HFFc6 (cell line): ENCODE data around the gene AIF1L. TPM values are rescaled to one million over a fixed set of nuclear protein-coding genes. Genes with fewer than 3 reads are reported as not detected.

Source experiments
- DNase-seq: peaks from one replicate; pipeline ENCODE4 v3.0.0-alpha.2; 2018
- H3K27ac Mint-ChIP-seq: 2 replicates; pipeline ENCODE4 v1.8.0; 2020; ENCODE audit warnings: mild to moderate bottlenecking, mixed read lengths
- H3K27me3 Mint-ChIP-seq: 2 replicates; pipeline ENCODE4 v1.8.0; 2021; ENCODE audit warnings: mild to moderate bottlenecking, moderate library complexity, mixed read lengths; ENCODE audit not compliant: insufficient read depth
- H3K36me3 Mint-ChIP-seq: 2 replicates; pipeline ENCODE4 v1.8.0; 2021; ENCODE audit warnings: low read depth, mixed read lengths
- H3K4me1 Mint-ChIP-seq: 2 replicates; pipeline ENCODE4 v1.8.0; 2020; ENCODE audit warnings: low read depth, mixed read lengths
- H3K4me3 Mint-ChIP-seq: 2 replicates; pipeline ENCODE4 v1.8.0; 2020; ENCODE audit warnings: mild to moderate bottlenecking, moderate library complexity, mixed read lengths
- H3K9me3 Mint-ChIP-seq: 2 replicates; pipeline ENCODE4 v1.8.0; 2020; ENCODE audit warnings: mild to moderate bottlenecking, mixed read lengths
- total RNA-seq, 6 experiments: library from RNA; stranded (reverse); fragmentation: NEBNext Ultra II Directional; extraction: Animal tissue kit (Norgen Biotek cat#: 25700); gene quantifications; 2 replicates in 1 of 6; 3 replicates in 5 of 6; pipeline ENCODE4 v1.2.3, GENCODE V29; 2021
- TF ChIP-seq, protein P1 (sequence below): fragments of 200-600 bp; sonication (generic); IDR thresholded peaks from 2 replicates; pipeline ENCODE4 v1.5.0; 2021; ENCODE audit warnings: antibody characterized with exemption, mild to moderate bottlenecking

The AIF1L gene
- total RNA-seq, 6 experiments from 2014 or later, result 0.05 to 0.37 (median 0.21) TPM

- no peak overlapping the region for H3K4me3 Mint-ChIP-seq
- TF ChIP-seq, protein P1, sequence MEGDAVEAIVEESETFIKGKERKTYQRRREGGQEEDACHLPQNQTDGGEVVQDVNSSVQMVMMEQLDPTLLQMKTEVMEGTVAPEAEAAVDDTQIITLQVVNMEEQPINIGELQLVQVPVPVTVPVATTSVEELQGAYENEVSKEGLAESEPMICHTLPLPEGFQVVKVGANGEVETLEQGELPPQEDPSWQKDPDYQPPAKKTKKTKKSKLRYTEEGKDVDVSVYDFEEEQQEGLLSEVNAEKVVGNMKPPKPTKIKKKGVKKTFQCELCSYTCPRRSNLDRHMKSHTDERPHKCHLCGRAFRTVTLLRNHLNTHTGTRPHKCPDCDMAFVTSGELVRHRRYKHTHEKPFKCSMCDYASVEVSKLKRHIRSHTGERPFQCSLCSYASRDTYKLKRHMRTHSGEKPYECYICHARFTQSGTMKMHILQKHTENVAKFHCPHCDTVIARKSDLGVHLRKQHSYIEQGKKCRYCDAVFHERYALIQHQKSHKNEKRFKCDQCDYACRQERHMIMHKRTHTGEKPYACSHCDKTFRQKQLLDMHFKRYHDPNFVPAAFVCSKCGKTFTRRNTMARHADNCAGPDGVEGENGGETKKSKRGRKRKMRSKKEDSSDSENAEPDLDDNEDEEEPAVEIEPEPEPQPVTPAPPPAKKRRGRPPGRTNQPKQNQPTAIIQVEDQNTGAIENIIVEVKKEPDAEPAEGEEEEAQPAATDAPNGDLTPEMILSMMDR, result no peak
- DNase-seq, result no peak
- H3K4me1 Mint-ChIP-seq, result no peaks in the 10 kb centered on the region
- no peaks in the 10 kb centered on the region for H3K27me3 Mint-ChIP-seq
- H3K27ac Mint-ChIP-seq, result no peak overlapping the region
- H3K9me3 Mint-ChIP-seq, result no peaks in the 10 kb centered on the region
- H3K36me3 Mint-ChIP-seq, result peaks cover 33% of the 10 kb centered on the region
These were observed 42.3 kb downstream of the AIF1L start for GRCh38 chr9:131138676-131139075.

DNA sequence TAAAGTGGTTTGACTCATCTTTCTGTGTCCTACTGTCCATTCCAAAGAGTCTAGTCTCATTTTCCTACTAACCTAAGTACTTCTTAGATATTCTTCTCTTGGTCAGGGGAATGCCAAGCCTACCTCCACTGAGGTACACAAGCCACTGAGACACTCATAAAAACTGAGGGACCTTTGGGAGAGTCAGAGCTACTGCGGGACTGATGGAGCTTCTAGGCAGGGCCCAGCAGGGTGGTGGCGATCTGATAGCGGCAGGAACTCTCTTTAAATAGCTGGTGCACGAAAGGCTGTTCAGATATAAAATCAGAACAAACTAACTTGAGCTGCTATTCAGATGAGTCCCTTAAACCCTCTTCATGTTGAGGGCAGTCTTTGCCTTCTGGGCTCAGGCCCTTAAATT lies 43.8 kb downstream of the AIF1L start:
- no peak overlapping the region for H3K4me3 Mint-ChIP-seq
- H3K27me3 Mint-ChIP-seq, result no peaks in the 10 kb centered on the region
- no peak overlapping the region for H3K27ac Mint-ChIP-seq
- H3K9me3 Mint-ChIP-seq, result no peaks in the 10 kb centered on the region
- no peak for DNase-seq
- H3K36me3 Mint-ChIP-seq, result peaks cover 24% of the 10 kb centered on the region
- no peaks in the 10 kb centered on the region for H3K4me1 Mint-ChIP-seq
- TF ChIP-seq, protein P1, result no peak

- Mint-ChIP-seq H3K27ac (no peak overlapping the region), H3K4me3 (no peak overlapping the region), H3K9me3 (no peaks in the 10 kb centered on the region), H3K36me3 (peaks cover 28% of the 10 kb centered on the region), H3K27me3 (no peaks in the 10 kb centered on the region), H3K4me1 (no peaks in the 10 kb centered on the region)
- no peak for DNase-seq
- TF ChIP-seq, protein P1, result no peak
These were observed 44.2 kb downstream of the AIF1L start for GRCh38 chr9:131140550-131140949.

- peaks cover 30% of the 10 kb centered on the region for H3K36me3 Mint-ChIP-seq
These were observed 45.8 kb downstream of the AIF1L start for GRCh38 chr9:131142160-131142559.

DNA sequence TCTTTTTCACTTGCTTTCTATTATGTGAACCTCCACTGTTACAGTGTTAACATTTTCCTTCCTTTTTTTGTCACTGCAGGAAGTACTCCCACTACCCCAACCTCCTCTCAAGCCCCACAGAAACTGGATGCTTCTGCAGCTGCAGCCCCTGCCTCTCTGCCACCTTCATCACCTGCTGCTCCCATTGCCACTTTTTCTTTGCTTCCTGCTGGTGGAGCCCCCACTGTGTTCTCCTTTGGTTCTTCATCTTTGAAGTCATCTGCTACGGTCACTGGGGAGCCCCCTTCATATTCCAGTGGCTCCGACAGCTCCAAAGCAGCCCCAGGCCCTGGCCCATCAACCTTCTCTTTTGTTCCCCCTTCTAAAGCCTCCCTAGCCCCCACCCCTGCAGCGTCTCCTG lies 47.9 kb downstream of the AIF1L start:
- H3K27ac Mint-ChIP-seq, result no peak overlapping the region
- no peaks in the 10 kb centered on the region for H3K4me1 Mint-ChIP-seq
- DNase-seq, result no peak
- TF ChIP-seq, protein P1, result no peak
- H3K27me3 Mint-ChIP-seq, result no peaks in the 10 kb centered on the region; the same call in 1 of the 2 replicates
- no peaks in the 10 kb centered on the region for H3K9me3 Mint-ChIP-seq
- H3K4me3 Mint-ChIP-seq, result no peak overlapping the region
- H3K36me3 Mint-ChIP-seq, result peaks cover 30% of the 10 kb centered on the region

More at GRCh38 chr9:131142160-131142559, 45.8 kb downstream of the AIF1L start:
- Mint-ChIP-seq H3K27me3 (no peaks in the 10 kb centered on the region), H3K9me3 (no peaks in the 10 kb centered on the region), H3K27ac (no peak overlapping the region), H3K4me3 (no peak overlapping the region), H3K4me1 (no peaks in the 10 kb centered on the region)
- TF ChIP-seq, protein P1, result no peak
- no peak for DNase-seq

GRCh38 chr9:131145245-131145644 lies 48.9 kb downstream of the AIF1L start:
- no peak overlapping the region for H3K4me3 Mint-ChIP-seq
- TF ChIP-seq, protein P1, result no peak
- DNase-seq, result no peak
- no peaks in the 10 kb centered on the region for H3K9me3 Mint-ChIP-seq
- H3K27ac Mint-ChIP-seq, result no peak overlapping the region
- peaks cover 24% of the 10 kb centered on the region for H3K36me3 Mint-ChIP-seq
- H3K4me1 Mint-ChIP-seq, result no peaks in the 10 kb centered on the region
- H3K27me3 Mint-ChIP-seq, result no peaks in the 10 kb centered on the region; the same call in 1 of the 2 replicates
